Measurements from ENCODE around the gene KIF20A.
"Not testable (repeated sequence)": the region's sequence is repeated elsewhere in the genome, so short reads cannot be mapped to it uniquely, and the experiment has no call there.

The KIF20A gene

GRCh38 chr5:138178516-138179276 is at the start of gene KIF20A, which contains the start of gene BRD8:
KIF20A (plus strand) TSS chr5:138179112; CDS start chr5:138179681, 569 bp downstream.
BRD8 (minus strand) TSS chr5:138178630; CDS start chr5:138178614, 16 bp downstream.
- Histone ChIP-seq H3K36me3 (ENCODE audit: control insufficient read depth in 5 of 5, insufficient read depth in 5 of 5, low read length in 5 of 5) (peaks cover 3 to 27% (median 16%) of the 10 kb centered on the region in 5 donors), H3K27me3 (ENCODE audit: control insufficient read depth in 5 of 5, insufficient read depth in 4 of 5, low read length in 5 of 5) (no peaks in the 10 kb centered on the region), H3K27ac (ENCODE audit: low read depth, low read length) (peak within 1 kb of the TSS; percentile 81), H3K9ac (ENCODE audit: low read length in 5 of 5) (peak within 1 kb of the TSS; percentile 87 to 98 (median 96)), H3K9me3 (ENCODE audit: control insufficient read depth in 5 of 5, low read length in 5 of 5) (no peaks in the 10 kb centered on the region), H3K4me1 (ENCODE audit: control insufficient read depth in 5 of 5, insufficient read depth in 5 of 5, low read length in 5 of 5) (peaks cover 6 to 18% (median 15%) of the 10 kb centered on the region in 5 donors), H3K4me3 (ENCODE audit: low read depth in 1 of 5, low read length in 5 of 5) (peak within 1 kb of the TSS; percentile 79 to 98 (median 92))

GRCh38 chr5:138129347-138129746 is 49.6 kb upstream of the KIF20A start:
- Histone ChIP-seq H3K27me3 (ENCODE audit: control insufficient read depth in 5 of 5, insufficient read depth in 4 of 5, low read length in 5 of 5) (no peaks in the 10 kb centered on the region), H3K9ac (ENCODE audit: low read length in 5 of 5) (no peak overlapping the region), H3K4me1 (ENCODE audit: control insufficient read depth in 5 of 5, insufficient read depth in 5 of 5, low read length in 5 of 5) (peaks cover 0 to 7% (median 0%) of the 10 kb centered on the region in 5 donors), H3K27ac (ENCODE audit: low read depth, low read length) (no peak overlapping the region), H3K36me3 (ENCODE audit: control insufficient read depth in 5 of 5, insufficient read depth in 5 of 5, low read length in 5 of 5) (no peaks in the 10 kb centered on the region), H3K9me3 (ENCODE audit: control insufficient read depth in 5 of 5, low read length in 5 of 5) (no peaks in the 10 kb centered on the region), H3K4me3 (ENCODE audit: low read depth in 1 of 5, low read length in 5 of 5) (no peak overlapping the region)

GRCh38 chr5:138132543-138132942 is 46.4 kb upstream of the KIF20A start:
- Histone ChIP-seq H3K27me3 (ENCODE audit: control insufficient read depth in 5 of 5, insufficient read depth in 4 of 5, low read length in 5 of 5) (no peaks in the 10 kb centered on the region), H3K36me3 (ENCODE audit: control insufficient read depth in 5 of 5, insufficient read depth in 5 of 5, low read length in 5 of 5) (no peaks in the 10 kb centered on the region), H3K9me3 (ENCODE audit: control insufficient read depth in 5 of 5, low read length in 5 of 5) (no peaks in the 10 kb centered on the region), H3K4me3 (ENCODE audit: low read depth in 1 of 5, low read length in 5 of 5) (no peak overlapping the region), H3K4me1 (ENCODE audit: control insufficient read depth in 5 of 5, insufficient read depth in 5 of 5, low read length in 5 of 5) (peaks cover 0 to 7% (median 0%) of the 10 kb centered on the region in 5 donors), H3K27ac (ENCODE audit: low read depth, low read length) (no peak overlapping the region), H3K9ac (ENCODE audit: low read length in 5 of 5) (no peak overlapping the region)

DNA sequence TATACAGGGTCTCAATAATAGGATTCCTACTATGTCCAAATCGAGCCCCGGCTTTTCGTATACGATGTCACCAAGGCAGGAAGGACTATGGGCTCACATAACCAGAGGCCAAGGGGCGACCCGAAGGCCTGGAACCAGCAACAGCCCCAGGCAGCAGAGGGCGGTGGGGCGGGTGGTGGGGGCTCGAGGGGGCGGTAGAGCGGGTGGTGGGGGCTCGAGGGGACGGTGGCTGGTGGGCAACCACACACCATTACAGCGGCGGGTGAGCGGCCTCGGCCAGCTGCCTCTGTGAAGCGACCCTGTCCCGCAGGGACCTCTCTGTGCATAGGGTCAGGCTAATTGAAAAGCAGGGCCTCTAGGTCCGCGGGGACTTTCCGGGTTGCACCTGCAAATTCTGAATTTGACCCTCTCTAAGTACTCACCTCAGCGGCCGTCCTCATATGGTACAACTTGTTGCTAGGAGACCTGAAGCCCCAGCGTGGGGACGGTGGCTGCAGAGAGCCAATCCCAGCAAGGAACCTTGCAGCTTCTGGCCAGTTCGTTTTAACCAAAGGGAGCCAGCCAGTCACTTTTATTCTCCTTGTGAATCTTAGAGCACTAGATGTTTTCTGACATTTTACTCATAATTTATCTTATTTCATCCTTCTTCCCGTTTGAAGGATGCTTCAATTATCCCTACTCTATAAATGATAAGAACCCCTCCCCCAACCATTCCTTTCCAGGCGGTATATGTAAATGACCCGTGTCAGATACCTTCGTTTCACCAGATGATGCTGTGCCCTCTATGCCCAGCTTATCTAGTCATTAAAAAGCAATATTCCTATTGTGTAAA is 39.7 kb upstream of the KIF20A start, which contains the start of gene NME5:
NME5 (minus strand) TSS at position 480 of the 832 bp plus-strand sequence. CDS start 648 bp downstream, outside the sequence.
- H3K27me3 ChIP-seq (ENCODE audit: control insufficient read depth in 5 of 5, insufficient read depth in 4 of 5, low read length in 5 of 5): no peaks in the 10 kb centered on the region
- no peaks in the 10 kb centered on the region for H3K9me3 ChIP-seq (ENCODE audit: control insufficient read depth in 5 of 5, low read length in 5 of 5)
- peak within 1 kb of the TSS in 2 of 5 donors; percentile 44 to 66 for H3K9ac ChIP-seq (ENCODE audit: low read length in 5 of 5)
- H3K36me3 ChIP-seq (ENCODE audit: control insufficient read depth in 5 of 5, insufficient read depth in 5 of 5, low read length in 5 of 5): no peaks in the 10 kb centered on the region
- H3K27ac ChIP-seq (ENCODE audit: low read depth, low read length): no peak within 1 kb of the TSS
- H3K4me1 ChIP-seq (ENCODE audit: control insufficient read depth in 5 of 5, insufficient read depth in 5 of 5, low read length in 5 of 5): peaks cover 0 to 10% (median 3%) of the 10 kb centered on the region in 5 donors
- H3K4me3 ChIP-seq (ENCODE audit: low read depth in 1 of 5, low read length in 5 of 5): peak within 1 kb of the TSS; percentile 65 to 93 (median 71)

- H3K27me3 ChIP-seq (ENCODE audit: control insufficient read depth in 5 of 5, insufficient read depth in 4 of 5, low read length in 5 of 5): no peaks in the 10 kb centered on the region
- H3K4me1 ChIP-seq (ENCODE audit: control insufficient read depth in 5 of 5, insufficient read depth in 5 of 5, low read length in 5 of 5): peaks cover 0 to 10% (median 3%) of the 10 kb centered on the region in 5 donors
- no peak overlapping the region for H3K27ac ChIP-seq (ENCODE audit: low read depth, low read length)
- H3K4me3 ChIP-seq (ENCODE audit: low read depth in 1 of 5, low read length in 5 of 5): peak overlapping the region in 4 of 5 donors; percentile 68 to 93 (median 75)
- H3K9ac ChIP-seq (ENCODE audit: low read length in 5 of 5): no peak overlapping the region
- no peaks in the 10 kb centered on the region for H3K36me3 ChIP-seq (ENCODE audit: control insufficient read depth in 5 of 5, insufficient read depth in 5 of 5, low read length in 5 of 5)
- no peaks in the 10 kb centered on the region for H3K9me3 ChIP-seq (ENCODE audit: control insufficient read depth in 5 of 5, low read length in 5 of 5)
Observed at GRCh38 chr5:138139781-138140090, 39.2 kb upstream of the KIF20A start.

DNA sequence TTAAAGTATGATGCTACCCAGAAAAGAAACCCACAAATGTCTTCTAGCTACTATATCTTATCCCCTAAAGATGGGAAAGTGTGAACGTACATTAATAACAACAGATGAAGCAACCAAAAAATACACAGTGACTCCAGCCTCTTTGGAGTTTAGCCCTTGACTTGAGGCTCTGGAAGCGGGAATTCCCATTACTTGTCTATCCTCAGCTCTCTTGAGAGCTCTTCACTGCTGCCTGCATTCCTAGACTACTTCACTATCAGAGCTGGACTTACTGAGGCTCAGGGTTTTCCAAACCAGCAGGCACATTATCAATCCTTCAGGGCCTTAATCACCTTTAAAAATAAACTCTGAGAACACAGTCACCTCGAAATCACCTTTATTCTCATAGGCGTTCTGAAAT is 38.6 kb upstream of the KIF20A start:
- H3K4me3 ChIP-seq (ENCODE audit: low read depth in 1 of 5, low read length in 5 of 5): no peak overlapping the region
- H3K36me3 ChIP-seq (ENCODE audit: control insufficient read depth in 5 of 5, insufficient read depth in 5 of 5, low read length in 5 of 5): no peaks in the 10 kb centered on the region
- peaks cover 0 to 10% (median 3%) of the 10 kb centered on the region in 5 donors for H3K4me1 ChIP-seq (ENCODE audit: control insufficient read depth in 5 of 5, insufficient read depth in 5 of 5, low read length in 5 of 5)
- no peaks in the 10 kb centered on the region for H3K9me3 ChIP-seq (ENCODE audit: control insufficient read depth in 5 of 5, low read length in 5 of 5)
- H3K9ac ChIP-seq (ENCODE audit: low read length in 5 of 5): no peak overlapping the region
- no peak overlapping the region for H3K27ac ChIP-seq (ENCODE audit: low read depth, low read length)
- no peaks in the 10 kb centered on the region for H3K27me3 ChIP-seq (ENCODE audit: control insufficient read depth in 5 of 5, insufficient read depth in 4 of 5, low read length in 5 of 5)

GRCh38 chr5:138141734-138142133 is 37.2 kb upstream of the KIF20A start:
- Histone ChIP-seq H3K27ac (ENCODE audit: low read depth, low read length) (no peak overlapping the region), H3K36me3 (ENCODE audit: control insufficient read depth in 5 of 5, insufficient read depth in 5 of 5, low read length in 5 of 5) (no peaks in the 10 kb centered on the region), H3K4me3 (ENCODE audit: low read depth in 1 of 5, low read length in 5 of 5) (no peak overlapping the region), H3K9me3 (ENCODE audit: control insufficient read depth in 5 of 5, low read length in 5 of 5) (no peaks in the 10 kb centered on the region), H3K27me3 (ENCODE audit: control insufficient read depth in 5 of 5, insufficient read depth in 4 of 5, low read length in 5 of 5) (no peaks in the 10 kb centered on the region), H3K9ac (ENCODE audit: low read length in 5 of 5) (no peak overlapping the region), H3K4me1 (ENCODE audit: control insufficient read depth in 5 of 5, insufficient read depth in 5 of 5, low read length in 5 of 5) (peaks cover 0 to 10% (median 3%) of the 10 kb centered on the region in 5 donors)

GRCh38 chr5:138143578-138143977 is 35.3 kb upstream of the KIF20A start:
- H3K4me1 ChIP-seq (ENCODE audit: control insufficient read depth in 5 of 5, insufficient read depth in 5 of 5, low read length in 5 of 5); H3K27ac ChIP-seq (ENCODE audit: low read depth, low read length); H3K36me3 ChIP-seq (ENCODE audit: control insufficient read depth in 5 of 5, insufficient read depth in 5 of 5, low read length in 5 of 5); H3K4me3 ChIP-seq (ENCODE audit: low read depth in 1 of 5, low read length in 5 of 5); H3K9ac ChIP-seq (ENCODE audit: low read length in 5 of 5); H3K27me3 ChIP-seq (ENCODE audit: control insufficient read depth in 5 of 5, insufficient read depth in 4 of 5, low read length in 5 of 5); H3K9me3 ChIP-seq (ENCODE audit: control insufficient read depth in 5 of 5, low read length in 5 of 5): not testable (repeated sequence)

DNA sequence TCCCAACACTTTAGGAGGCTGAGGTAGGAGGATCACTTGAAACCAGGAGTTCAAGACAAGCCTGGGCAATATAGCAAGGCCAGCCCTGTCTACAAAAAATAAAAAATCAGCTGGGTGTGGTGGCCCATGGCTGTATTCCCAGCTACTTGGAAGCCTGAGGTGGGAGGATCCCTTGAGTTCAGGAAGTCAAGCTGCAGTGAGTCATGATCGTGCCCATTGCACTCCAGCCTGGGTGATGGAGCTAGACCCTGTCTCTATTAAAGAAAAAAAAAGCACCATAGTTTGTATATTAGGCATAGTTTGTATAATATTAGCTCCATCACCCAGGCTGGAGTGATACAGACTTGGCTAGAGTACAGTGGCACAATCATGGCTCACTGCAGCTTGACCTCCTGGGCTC is 30.1 kb upstream of the KIF20A start:
- Histone ChIP-seq H3K27me3 (ENCODE audit: control insufficient read depth in 5 of 5, insufficient read depth in 4 of 5, low read length in 5 of 5) (no peaks in the 10 kb centered on the region), H3K9ac (ENCODE audit: low read length in 5 of 5) (no peak overlapping the region), H3K9me3 (ENCODE audit: control insufficient read depth in 5 of 5, low read length in 5 of 5) (no peaks in the 10 kb centered on the region), H3K27ac (ENCODE audit: low read depth, low read length) (no peak overlapping the region), H3K4me3 (ENCODE audit: low read depth in 1 of 5, low read length in 5 of 5) (no peak overlapping the region), H3K4me1 (ENCODE audit: control insufficient read depth in 5 of 5, insufficient read depth in 5 of 5, low read length in 5 of 5) (no peaks in the 10 kb centered on the region), H3K36me3 (ENCODE audit: control insufficient read depth in 5 of 5, insufficient read depth in 5 of 5, low read length in 5 of 5) (no peaks in the 10 kb centered on the region)

- Histone ChIP-seq H3K4me3 (ENCODE audit: low read depth in 1 of 5, low read length in 5 of 5) (no peak overlapping the region), H3K27ac (ENCODE audit: low read depth, low read length) (no peak overlapping the region), H3K9me3 (ENCODE audit: control insufficient read depth in 5 of 5, low read length in 5 of 5) (no peaks in the 10 kb centered on the region), H3K27me3 (ENCODE audit: control insufficient read depth in 5 of 5, insufficient read depth in 4 of 5, low read length in 5 of 5) (no peaks in the 10 kb centered on the region), H3K4me1 (ENCODE audit: control insufficient read depth in 5 of 5, insufficient read depth in 5 of 5, low read length in 5 of 5) (no peaks in the 10 kb centered on the region), H3K9ac (ENCODE audit: low read length in 5 of 5) (no peak overlapping the region), H3K36me3 (ENCODE audit: control insufficient read depth in 5 of 5, insufficient read depth in 5 of 5, low read length in 5 of 5) (no peaks in the 10 kb centered on the region)
Observed at GRCh38 chr5:138149530-138149929, 29.4 kb upstream of the KIF20A start.
